Fibroblast of lung (primary cell): Measurements from ENCODE around the gene KMT2C.

Experiments used
- CTCF ChIP-seq, 2 donors: IDR thresholded peaks in 1 of 2; conservative IDR thresholded peaks in 1 of 2; 1 replicate in 1 of 2; 2 replicates in 1 of 2; pipeline ENCODE4 v1.5.1; 2011 to 2012; ENCODE audit warnings: low read length in 2 of 2, control low read depth in 1 of 2, inconsistent platforms in 1 of 2, low read depth in 1 of 2, mild to moderate bottlenecking in 1 of 2
- EZH2 ChIP-seq: IDR thresholded peaks from 2 replicates; pipeline ENCODE4 v1.5.1; 2012; ENCODE audit warnings: low read length, control low read depth, mild to moderate bottlenecking; ENCODE audit errors: missing control alignments

- TF ChIP-seq CTCF (conservative IDR thresholded peaks at IDR 0.05 in 1 of 2, IDR thresholded peaks at IDR 0.05 in 1 of 2; ENCODE audit: low read depth in 1 of 2, low read length in 2 of 2), result no peak
- no peak for TF ChIP-seq EZH2
These were observed 302.0 kb downstream of the KMT2C start for GRCh38 chr7:152133804-152134203.
